MM.1S (cell line): Measurements from ENCODE around the gene EDAR.

Experiments
- DNase-seq: peaks from one replicate; pipeline ENCODE4 v3.0.0-alpha.2; 2015
- H2AFZ ChIP-seq: fragments of 300-600 bp; sonication (generic); 2 replicates; pipeline ENCODE4 v1.6.0; 2016; ENCODE audit warnings: antibody characterized with exemption, low read length
- H3F3A ChIP-seq: fragments of 300-600 bp; sonication (generic); 2 replicates; pipeline ENCODE4 v1.6.1; 2016; ENCODE audit warnings: mild to moderate bottlenecking, antibody characterized with exemption, low read length, moderate library complexity, mixed read lengths; ENCODE audit not compliant: insufficient read depth
- H3K27ac ChIP-seq: fragments of 300-600 bp; sonication (generic); 2 replicates; pipeline ENCODE4 v1.5.1; 2016; ENCODE audit warnings: mild to moderate bottlenecking, low read length
- H3K27me3 ChIP-seq: fragments of 300-600 bp; sonication (generic); replicated peaks from 2 replicates; pipeline ENCODE4 v1.6.0; 2016; ENCODE audit warnings: low read length; ENCODE audit not compliant: insufficient read depth
- H3K36me3 ChIP-seq: fragments of 300-600 bp; sonication (generic); replicated peaks from 2 replicates; pipeline ENCODE4 v1.6.1; 2016; ENCODE audit warnings: mild to moderate bottlenecking, low read length, mixed read lengths; ENCODE audit not compliant: insufficient read depth
- H3K4me1 ChIP-seq: fragments of 300-600 bp; sonication (generic); 2 replicates; pipeline ENCODE4 v1.6.1; 2016; ENCODE audit warnings: low read length, mixed read lengths
- H3K4me2 ChIP-seq: fragments of 300-600 bp; sonication (generic); 2 replicates; pipeline ENCODE4 v1.6.0; 2016; ENCODE audit warnings: low read depth, low read length
- H3K4me3 ChIP-seq: fragments of 300-600 bp; sonication (generic); 2 replicates; pipeline ENCODE4 v1.5.1; 2016; ENCODE audit warnings: low read length, mixed read lengths
- H3K79me2 ChIP-seq: fragments of 300-600 bp; sonication (generic); 2 replicates; pipeline ENCODE4 v1.6.1; 2016; ENCODE audit warnings: mixed run types, low read length, mixed read lengths
- H3K9ac ChIP-seq: fragments of 300-600 bp; sonication (generic); 2 replicates; pipeline ENCODE4 v1.6.1; 2016; ENCODE audit warnings: low read length, mixed read lengths
- H3K9me2 ChIP-seq: fragments of 300-600 bp; sonication (generic); replicated peaks from 2 replicates; pipeline ENCODE4 v1.6.1; 2016; ENCODE audit warnings: mild to moderate bottlenecking, low read length, mixed read lengths; ENCODE audit not compliant: insufficient read depth
- H3K9me3 ChIP-seq: fragments of 300-600 bp; sonication (generic); replicated peaks from 2 replicates; pipeline ENCODE4 v1.6.1; 2016; ENCODE audit warnings: mild to moderate bottlenecking, low read length, mixed read lengths; ENCODE audit not compliant: insufficient read depth
- H4K20me1 ChIP-seq: fragments of 300-600 bp; sonication (generic); 2 replicates; pipeline ENCODE4 v1.6.1; 2016; ENCODE audit warnings: mild to moderate bottlenecking, low read length, moderate library complexity, mixed read lengths; ENCODE audit not compliant: insufficient read depth
- CTCF ChIP-seq: fragments of 300-600 bp; sonication (generic); IDR thresholded peaks from 2 replicates; pipeline ENCODE4 v1.5.1; 2016; ENCODE audit warnings: antibody characterized with exemption, low read length, mixed read lengths
- EZH2 ChIP-seq: fragments of 300-600 bp; sonication (generic); optimal IDR thresholded peaks from 2 replicates; pipeline ENCODE3; 2017; ENCODE audit warnings: low read depth, mild to moderate bottlenecking, antibody characterized with exemption, low read length, mixed read lengths
- EZH2phosphoT487 ChIP-seq: fragments of 300-600 bp; sonication (generic); IDR thresholded peaks from 2 replicates; pipeline ENCODE4 v1.6.1; 2018; ENCODE audit warnings: antibody characterized with exemption, low read length

EDAR gene

GRCh38 chr2:108921096-108922030 lies 67.7 kb downstream of the EDAR start:
- H3F3A ChIP-seq = no peaks in the 10 kb centered on the region
- no peak overlapping the region for H3K4me2 ChIP-seq
- no peak for DNase-seq
- no peak overlapping the region for H3K27ac ChIP-seq
- H3K9me3 ChIP-seq = no peaks in the 10 kb centered on the region
- H3K27me3 ChIP-seq = no peaks in the 10 kb centered on the region
- no peaks in the 10 kb centered on the region for H3K4me1 ChIP-seq
- no peak overlapping the region for H3K4me3 ChIP-seq
- H3K79me2 ChIP-seq = no peaks in the 10 kb centered on the region
- no peaks in the 10 kb centered on the region for H3K36me3 ChIP-seq
- H3K9ac ChIP-seq = no peak overlapping the region
- H4K20me1 ChIP-seq = no peaks in the 10 kb centered on the region
- no peak overlapping the region for H2AFZ ChIP-seq
- H3K9me2 ChIP-seq = no peaks in the 10 kb centered on the region
- TF ChIP-seq CTCF (no peak), EZH2phosphoT487 (no peak), EZH2 (no peak)

GRCh38 chr2:108920686-108921085 lies 68.3 kb downstream of the EDAR start:
- H4K20me1 ChIP-seq = no peaks in the 10 kb centered on the region
- H3K4me2 ChIP-seq = no peak overlapping the region
- H3K79me2 ChIP-seq = no peaks in the 10 kb centered on the region
- H3K4me3 ChIP-seq = no peak overlapping the region
- no peaks in the 10 kb centered on the region for H3K9me3 ChIP-seq
- no peaks in the 10 kb centered on the region for H3F3A ChIP-seq
- no peak overlapping the region for H3K27ac ChIP-seq
- no peaks in the 10 kb centered on the region for H3K9me2 ChIP-seq
- TF ChIP-seq EZH2 = no peak
- TF ChIP-seq CTCF = no peak
- no peak for TF ChIP-seq EZH2phosphoT487
- H2AFZ ChIP-seq = no peak overlapping the region
- no peaks in the 10 kb centered on the region for H3K27me3 ChIP-seq
- H3K36me3 ChIP-seq = no peaks in the 10 kb centered on the region
- no peak for DNase-seq
- H3K4me1 ChIP-seq = no peaks in the 10 kb centered on the region
- H3K9ac ChIP-seq = no peak overlapping the region

- Histone ChIP-seq H3K9me2 (no peaks in the 10 kb centered on the region), H3K36me3 (no peaks in the 10 kb centered on the region), H3K27me3 (no peaks in the 10 kb centered on the region), H3K79me2 (no peaks in the 10 kb centered on the region), H3K4me3 (no peak overlapping the region), H2AFZ (no peak overlapping the region), H3K4me2 (no peak overlapping the region), H3K4me1 (no peaks in the 10 kb centered on the region), H4K20me1 (no peaks in the 10 kb centered on the region), H3K9me3 (no peaks in the 10 kb centered on the region), H3K27ac (no peak overlapping the region), H3K9ac (no peak overlapping the region), H3F3A (no peaks in the 10 kb centered on the region)
- TF ChIP-seq EZH2 = no peak
- TF ChIP-seq EZH2phosphoT487 = no peak
- TF ChIP-seq CTCF = no peak
- DNase-seq = no peak
These were observed 69.2 kb downstream of the EDAR start for GRCh38 chr2:108919571-108920373.
